Neural cell (in vitro differentiated cells): ENCODE data around the gene LAMTOR1. TPM values are rescaled to one million over a fixed set of nuclear protein-coding genes. Genes with fewer than 3 reads are reported as not detected.

ENCODE experiments used
- H2AFZ ChIP-seq: fragments of 200-600, 300-800 bp; sonication (generic), shearing (Covaris generic); 2 replicates; pipeline ENCODE4 v1.6.0; 2014; ENCODE audit warnings: low read depth, mild to moderate bottlenecking, antibody characterized with exemption, low read length, moderate library complexity
- H3F3A ChIP-seq: fragments of 200-600 bp; shearing (Covaris generic); 2 replicates; pipeline ENCODE4 v1.6.1; 2016; ENCODE audit warnings: mild to moderate bottlenecking, moderate library complexity, mixed read lengths, antibody characterized with exemption, low read length; ENCODE audit not compliant: insufficient read depth, poor library complexity, severe bottlenecking
- H3K27ac ChIP-seq: fragments of 200-600, 300-800 bp; sonication (generic), shearing (Covaris generic); 2 replicates; pipeline ENCODE4 v1.5.1; 2014; ENCODE audit warnings: mild to moderate bottlenecking, low read length, moderate library complexity
- H3K27me3 ChIP-seq: fragments of 300-800, 200-600 bp; sonication (generic), shearing (Covaris generic); 2 replicates; pipeline ENCODE4 v1.6.0; 2014; ENCODE audit warnings: mild to moderate bottlenecking, low read depth, low read length, moderate library complexity; ENCODE audit not compliant: insufficient read depth
- H3K36me3 ChIP-seq: fragments of 300-800, 200-600 bp; sonication (generic), shearing (Covaris generic); 2 replicates; pipeline ENCODE4 v1.5.1; 2014; ENCODE audit warnings: mild to moderate bottlenecking, antibody characterized with exemption, low read length, moderate library complexity; ENCODE audit not compliant: insufficient read depth
- H3K4me2 ChIP-seq: fragments of 300-800, 200-600 bp; sonication (generic), shearing (Covaris generic); 2 replicates; pipeline ENCODE4 v1.6.0; 2014; ENCODE audit warnings: mild to moderate bottlenecking, low read length
- H3K4me3 ChIP-seq: fragments of 300-800, 200-600 bp; sonication (generic), shearing (Covaris generic); 2 replicates; pipeline ENCODE4 v1.5.1; 2014; ENCODE audit warnings: mild to moderate bottlenecking, low read length, moderate library complexity
- H3K79me2 ChIP-seq: fragments of 200-600 bp; shearing (Covaris generic); replicated peaks from 2 replicates; pipeline ENCODE4 v1.6.0; 2014; ENCODE audit warnings: mild to moderate bottlenecking, low read length, moderate library complexity; ENCODE audit not compliant: insufficient read depth
- H3K9ac ChIP-seq: fragments of 300-800, 200-600 bp; sonication (generic), shearing (Covaris generic); 2 replicates; pipeline ENCODE4 v1.6.1; 2016; ENCODE audit warnings: mild to moderate bottlenecking, low read length, mixed read lengths
- H3K9me2 ChIP-seq: fragments of 200-600 bp; shearing (Covaris generic); 2 replicates; pipeline ENCODE4 v1.6.1; 2016; ENCODE audit warnings: mild to moderate bottlenecking, low read length, mixed read lengths; ENCODE audit not compliant: insufficient read depth
- H3K9me3 ChIP-seq: fragments of 200-600, 300-800 bp; sonication (generic), shearing (Covaris generic); 2 replicates; pipeline ENCODE4 v1.6.1; 2016; ENCODE audit warnings: mild to moderate bottlenecking, mixed run types, low read length, moderate library complexity, mixed read lengths
- H4K20me1 ChIP-seq: fragments of 200-600 bp; shearing (Covaris generic); 2 replicates; pipeline ENCODE4 v1.6.1; 2016; ENCODE audit warnings: mild to moderate bottlenecking, mixed run types; ENCODE audit not compliant: insufficient read depth
- EP300 ChIP-seq: fragments of 450-650 bp; conservative IDR thresholded peaks from 2 replicates; pipeline ENCODE4 v1.6.1; 2014; ENCODE audit warnings: antibody characterized with exemption, mild to moderate bottlenecking, moderate library complexity; ENCODE audit not compliant: poor library complexity, severe bottlenecking
- EZH2 ChIP-seq: fragments of 200-600, 300-800 bp; shearing (Covaris generic), sonication (generic); IDR thresholded peaks from 2 replicates; pipeline ENCODE4 v1.6.1; 2014; ENCODE audit warnings: antibody characterized with exemption, low read length, borderline replicate concordance, mild to moderate bottlenecking; ENCODE audit not compliant: insufficient read depth, poor library complexity, severe bottlenecking
- MXI1 ChIP-seq: fragments of 450-650 bp; conservative IDR thresholded peaks from 2 replicates; pipeline ENCODE4 v1.6.1; 2014; ENCODE audit warnings: antibody characterized with exemption, mild to moderate bottlenecking; ENCODE audit not compliant: poor library complexity, severe bottlenecking
- POLR2AphosphoS5 ChIP-seq: IDR thresholded peaks from 2 replicates; pipeline ENCODE4 v1.6.1; 2012
- RAD21 ChIP-seq: fragments of 450-650 bp; conservative IDR thresholded peaks from 2 replicates; pipeline ENCODE4 v1.6.1; 2014; ENCODE audit warnings: antibody characterized with exemption, mild to moderate bottlenecking, moderate library complexity
- SMC3 ChIP-seq: fragments of 450-650 bp; conservative IDR thresholded peaks from 2 replicates; pipeline ENCODE4 v1.6.1; 2014; ENCODE audit warnings: antibody characterized with exemption, mild to moderate bottlenecking, moderate library complexity; ENCODE audit not compliant: poor library complexity
- TAF1 ChIP-seq: IDR thresholded peaks from 2 replicates; pipeline ENCODE4 v1.6.1; 2012; ENCODE audit warnings: low read depth
- polyA minus RNA-seq: library from RNA; depleted of rRNA, polyadenylated mRNA; stranded (reverse); fragments of >200 nt; gene quantifications from 2 replicates; pipeline ENCODE4 v1.2.3, GENCODE V29; 2014
- polyA plus RNA-seq: library from polyadenylated mRNA; depleted of rRNA; stranded (reverse); fragments of >200 nt; gene quantifications from 2 replicates; pipeline ENCODE4 v1.2.3, GENCODE V29; 2014
- TF ChIP-seq, protein P1 (sequence below): IDR thresholded peaks from 2 replicates; pipeline ENCODE4 v1.6.1; 2012; ENCODE audit warnings: borderline replicate concordance
- TF ChIP-seq, protein P2 (sequence below): fragments of 450-650 bp; IDR thresholded peaks from 2 replicates; pipeline ENCODE4 v1.5.1; 2014; ENCODE audit warnings: antibody characterized with exemption, mild to moderate bottlenecking, moderate library complexity; ENCODE audit not compliant: poor library complexity, severe bottlenecking

Gene LAMTOR1
- polyA plus RNA-seq (100 and 108 TPM in 2 replicates), polyA minus RNA-seq (49.3 and 57.2 TPM in 2 replicates)

DNA sequence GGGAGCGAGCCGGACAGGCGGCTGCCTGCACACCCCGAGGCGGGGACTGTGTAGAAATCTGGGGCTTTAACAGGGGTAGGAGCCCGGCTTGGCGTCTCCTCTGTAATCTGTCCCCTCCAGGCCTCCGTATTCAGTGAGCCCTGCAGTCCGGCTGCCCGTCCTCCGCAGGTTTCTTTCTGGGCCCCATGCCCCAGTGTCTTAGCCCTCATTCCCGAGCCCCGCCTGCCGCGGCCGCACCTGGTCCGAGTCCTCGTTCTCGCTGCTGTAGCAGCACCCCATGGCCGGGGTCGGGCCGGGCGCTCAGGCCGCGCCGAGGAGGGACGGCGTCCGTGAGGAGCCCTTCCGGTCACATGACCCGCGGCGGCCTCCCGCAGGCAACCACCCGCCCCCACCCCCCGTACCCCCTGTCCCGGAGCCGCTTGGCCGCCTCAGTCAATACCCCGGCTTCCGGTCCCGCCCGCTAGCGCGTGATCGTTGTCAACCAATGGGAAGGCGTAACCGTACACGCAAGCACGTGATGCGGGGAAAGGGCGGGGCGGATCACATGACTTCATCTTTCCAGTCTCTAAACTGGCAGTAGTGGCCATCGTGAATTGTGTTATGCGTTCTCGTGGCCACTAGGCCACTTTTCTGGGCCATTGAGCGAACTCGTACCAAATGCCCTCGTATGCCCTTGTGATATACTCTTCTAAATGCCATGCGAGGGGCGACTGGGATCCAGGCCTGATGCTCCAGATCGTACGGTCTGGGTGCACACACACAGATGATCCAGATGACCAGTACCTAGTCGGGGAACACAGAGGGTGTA is at the start of gene LAMTOR1:
Gene LAMTOR1, minus strand, starts transcription at position 352 of the 808 bp plus-strand sequence. Its CDS starts 73 bp downstream, at position 279.
- H3K79me2 ChIP-seq, result peaks cover 20% of the 10 kb centered on the region
- peak within 1 kb of the TSS; percentile 71 for H3K4me2 ChIP-seq
- H4K20me1 ChIP-seq, result no peaks in the 10 kb centered on the region
- H3K4me3 ChIP-seq, result peak within 1 kb of the TSS; percentile 73
- H3K27me3 ChIP-seq, result no peaks in the 10 kb centered on the region
- no peaks in the 10 kb centered on the region for H3K9me2 ChIP-seq
- H3K27ac ChIP-seq, result peak within 1 kb of the TSS; percentile 90
- peak within 1 kb of the TSS; percentile 95 for H2AFZ ChIP-seq
- H3K9ac ChIP-seq, result peak within 1 kb of the TSS; percentile 90
- H3F3A ChIP-seq, result no peaks in the 10 kb centered on the region
- no peaks in the 10 kb centered on the region for H3K9me3 ChIP-seq
- TF ChIP-seq SMC3, result no peak
- TF ChIP-seq, protein P1, sequence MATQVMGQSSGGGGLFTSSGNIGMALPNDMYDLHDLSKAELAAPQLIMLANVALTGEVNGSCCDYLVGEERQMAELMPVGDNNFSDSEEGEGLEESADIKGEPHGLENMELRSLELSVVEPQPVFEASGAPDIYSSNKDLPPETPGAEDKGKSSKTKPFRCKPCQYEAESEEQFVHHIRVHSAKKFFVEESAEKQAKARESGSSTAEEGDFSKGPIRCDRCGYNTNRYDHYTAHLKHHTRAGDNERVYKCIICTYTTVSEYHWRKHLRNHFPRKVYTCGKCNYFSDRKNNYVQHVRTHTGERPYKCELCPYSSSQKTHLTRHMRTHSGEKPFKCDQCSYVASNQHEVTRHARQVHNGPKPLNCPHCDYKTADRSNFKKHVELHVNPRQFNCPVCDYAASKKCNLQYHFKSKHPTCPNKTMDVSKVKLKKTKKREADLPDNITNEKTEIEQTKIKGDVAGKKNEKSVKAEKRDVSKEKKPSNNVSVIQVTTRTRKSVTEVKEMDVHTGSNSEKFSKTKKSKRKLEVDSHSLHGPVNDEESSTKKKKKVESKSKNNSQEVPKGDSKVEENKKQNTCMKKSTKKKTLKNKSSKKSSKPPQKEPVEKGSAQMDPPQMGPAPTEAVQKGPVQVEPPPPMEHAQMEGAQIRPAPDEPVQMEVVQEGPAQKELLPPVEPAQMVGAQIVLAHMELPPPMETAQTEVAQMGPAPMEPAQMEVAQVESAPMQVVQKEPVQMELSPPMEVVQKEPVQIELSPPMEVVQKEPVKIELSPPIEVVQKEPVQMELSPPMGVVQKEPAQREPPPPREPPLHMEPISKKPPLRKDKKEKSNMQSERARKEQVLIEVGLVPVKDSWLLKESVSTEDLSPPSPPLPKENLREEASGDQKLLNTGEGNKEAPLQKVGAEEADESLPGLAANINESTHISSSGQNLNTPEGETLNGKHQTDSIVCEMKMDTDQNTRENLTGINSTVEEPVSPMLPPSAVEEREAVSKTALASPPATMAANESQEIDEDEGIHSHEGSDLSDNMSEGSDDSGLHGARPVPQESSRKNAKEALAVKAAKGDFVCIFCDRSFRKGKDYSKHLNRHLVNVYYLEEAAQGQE, result peak; percentile 49
- no peak for TF ChIP-seq RAD21
- peak; percentile 85 for TF ChIP-seq POLR2AphosphoS5
- no peak for TF ChIP-seq TAF1
- no peak for TF ChIP-seq EZH2
- TF ChIP-seq EP300, result no peak
- TF ChIP-seq, protein P2, sequence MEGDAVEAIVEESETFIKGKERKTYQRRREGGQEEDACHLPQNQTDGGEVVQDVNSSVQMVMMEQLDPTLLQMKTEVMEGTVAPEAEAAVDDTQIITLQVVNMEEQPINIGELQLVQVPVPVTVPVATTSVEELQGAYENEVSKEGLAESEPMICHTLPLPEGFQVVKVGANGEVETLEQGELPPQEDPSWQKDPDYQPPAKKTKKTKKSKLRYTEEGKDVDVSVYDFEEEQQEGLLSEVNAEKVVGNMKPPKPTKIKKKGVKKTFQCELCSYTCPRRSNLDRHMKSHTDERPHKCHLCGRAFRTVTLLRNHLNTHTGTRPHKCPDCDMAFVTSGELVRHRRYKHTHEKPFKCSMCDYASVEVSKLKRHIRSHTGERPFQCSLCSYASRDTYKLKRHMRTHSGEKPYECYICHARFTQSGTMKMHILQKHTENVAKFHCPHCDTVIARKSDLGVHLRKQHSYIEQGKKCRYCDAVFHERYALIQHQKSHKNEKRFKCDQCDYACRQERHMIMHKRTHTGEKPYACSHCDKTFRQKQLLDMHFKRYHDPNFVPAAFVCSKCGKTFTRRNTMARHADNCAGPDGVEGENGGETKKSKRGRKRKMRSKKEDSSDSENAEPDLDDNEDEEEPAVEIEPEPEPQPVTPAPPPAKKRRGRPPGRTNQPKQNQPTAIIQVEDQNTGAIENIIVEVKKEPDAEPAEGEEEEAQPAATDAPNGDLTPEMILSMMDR, result peak; percentile 66
- peak; percentile 69 for TF ChIP-seq MXI1
- no peaks in the 10 kb centered on the region for H3K36me3 ChIP-seq

DNA sequence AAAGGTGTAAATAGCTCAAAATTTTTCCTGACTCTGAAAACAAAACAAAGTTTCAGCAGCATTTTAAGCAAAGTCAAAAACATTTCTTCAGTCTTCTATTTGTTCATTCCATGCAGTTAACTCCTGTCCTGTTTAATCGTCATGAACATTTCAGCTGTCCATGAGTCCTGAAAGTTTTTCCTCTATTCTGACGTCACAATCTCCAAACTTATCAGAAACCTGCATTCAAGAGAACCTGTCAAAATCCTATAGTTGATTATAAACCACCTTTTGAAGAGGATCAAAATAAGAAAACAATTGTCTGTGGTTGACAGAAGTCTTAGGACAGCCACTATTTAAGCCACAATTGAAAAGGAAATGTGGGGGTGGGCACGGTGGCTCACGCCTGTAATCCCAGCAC is 47.8 kb upstream of the LAMTOR1 start:
- Histone ChIP-seq H2AFZ (no peak overlapping the region), H3K9me2 (no peaks in the 10 kb centered on the region), H4K20me1 (no peaks in the 10 kb centered on the region), H3K27me3 (no peaks in the 10 kb centered on the region), H3K4me3 (no peak overlapping the region), H3F3A (no peaks in the 10 kb centered on the region), H3K9ac (no peak overlapping the region), H3K4me2 (no peak overlapping the region), H3K79me2 (no peaks in the 10 kb centered on the region), H3K27ac (no peak overlapping the region), H3K36me3 (no peaks in the 10 kb centered on the region), H3K9me3 (no peaks in the 10 kb centered on the region)
- no peak for TF ChIP-seq POLR2AphosphoS5
- TF ChIP-seq, protein P1, result no peak
- no peak for TF ChIP-seq SMC3
- TF ChIP-seq TAF1, result no peak
- no peak for TF ChIP-seq RAD21
- no peak for TF ChIP-seq MXI1
- no peak for TF ChIP-seq EP300
- TF ChIP-seq, protein P2, result no peak
- no peak for TF ChIP-seq EZH2
